ENCODE data around the gene ZNF423. TPM values are rescaled to one million over a fixed set of nuclear protein-coding genes. Genes with fewer than 3 reads are reported as not detected.

Gene ZNF423
- total and polyA plus RNA-seq, 9 of the 15 experiments (the other 6 are each of a cell fraction or from before 2014, with no cell fraction given) = not detected

DNA sequence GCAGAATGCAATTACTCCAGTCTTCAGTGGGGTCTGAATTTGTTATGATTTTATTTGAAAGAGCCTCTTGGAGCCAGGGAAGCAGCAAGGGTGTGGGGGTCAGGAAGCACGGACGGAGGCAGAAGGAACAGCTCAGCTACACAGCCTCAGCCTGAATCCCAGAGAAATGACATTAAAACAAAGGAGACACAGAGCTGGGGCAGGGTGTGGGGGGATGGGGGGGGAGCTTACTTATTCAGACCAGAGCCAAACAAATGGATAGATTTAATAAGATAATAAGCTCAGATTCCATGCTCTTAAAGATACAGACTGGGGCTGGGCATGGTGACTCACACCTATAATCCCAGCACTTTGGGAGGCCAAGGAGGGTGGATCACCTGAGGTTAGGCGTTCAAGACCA lies 195.3 kb downstream of the ZNF423 start:
- 0% methylated on average over 3 of the region's 3 CpGs for WGBS (ENCODE audit: insufficient coverage, low coverage, missing lambda C conversion rate)
- CTCF ChIA-PET (ENCODE audit: low intra/inter-chr PET ratio) = no interaction called here
- TF ChIP-seq PHB2 (IDR thresholded peaks at IDR 0.05; ENCODE audit: low read depth) = no peak
- TF ChIP-seq CEBPG (CRISPR knock-in tag; IDR thresholded peaks at IDR 0.05) = no peak
- no peak for TF ChIP-seq CEBPG (tag; conservative IDR thresholded peaks at IDR 0.05 in 1 of 2, IDR thresholded peaks at IDR 0.05 in 1 of 2)
- no peak for TF ChIP-seq ZNF785 (CRISPR knock-in tag; IDR thresholded peaks at IDR 0.05)
- TF ChIP-seq GATAD2A (IDR thresholded peaks at IDR 0.05) = no peak
- TF ChIP-seq, protein P1, sequence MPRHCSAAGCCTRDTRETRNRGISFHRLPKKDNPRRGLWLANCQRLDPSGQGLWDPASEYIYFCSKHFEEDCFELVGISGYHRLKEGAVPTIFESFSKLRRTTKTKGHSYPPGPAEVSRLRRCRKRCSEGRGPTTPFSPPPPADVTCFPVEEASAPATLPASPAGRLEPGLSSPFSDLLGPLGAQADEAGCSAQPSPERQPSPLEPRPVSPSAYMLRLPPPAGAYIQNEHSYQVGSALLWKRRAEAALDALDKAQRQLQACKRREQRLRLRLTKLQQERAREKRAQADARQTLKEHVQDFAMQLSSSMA (CRISPR knock-in tag; IDR thresholded peaks at IDR 0.05) = no peak
- TF ChIP-seq FOS (IDR thresholded peaks at IDR 0.05; ENCODE audit: extremely low read depth, insufficient read length) = no peak
- TF ChIP-seq CHCHD3 (CRISPR knock-in tag; IDR thresholded peaks at IDR 0.05) = no peak
- TF ChIP-seq, protein P2, sequence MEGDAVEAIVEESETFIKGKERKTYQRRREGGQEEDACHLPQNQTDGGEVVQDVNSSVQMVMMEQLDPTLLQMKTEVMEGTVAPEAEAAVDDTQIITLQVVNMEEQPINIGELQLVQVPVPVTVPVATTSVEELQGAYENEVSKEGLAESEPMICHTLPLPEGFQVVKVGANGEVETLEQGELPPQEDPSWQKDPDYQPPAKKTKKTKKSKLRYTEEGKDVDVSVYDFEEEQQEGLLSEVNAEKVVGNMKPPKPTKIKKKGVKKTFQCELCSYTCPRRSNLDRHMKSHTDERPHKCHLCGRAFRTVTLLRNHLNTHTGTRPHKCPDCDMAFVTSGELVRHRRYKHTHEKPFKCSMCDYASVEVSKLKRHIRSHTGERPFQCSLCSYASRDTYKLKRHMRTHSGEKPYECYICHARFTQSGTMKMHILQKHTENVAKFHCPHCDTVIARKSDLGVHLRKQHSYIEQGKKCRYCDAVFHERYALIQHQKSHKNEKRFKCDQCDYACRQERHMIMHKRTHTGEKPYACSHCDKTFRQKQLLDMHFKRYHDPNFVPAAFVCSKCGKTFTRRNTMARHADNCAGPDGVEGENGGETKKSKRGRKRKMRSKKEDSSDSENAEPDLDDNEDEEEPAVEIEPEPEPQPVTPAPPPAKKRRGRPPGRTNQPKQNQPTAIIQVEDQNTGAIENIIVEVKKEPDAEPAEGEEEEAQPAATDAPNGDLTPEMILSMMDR (IDR thresholded peaks at IDR 0.05 in 2 of 3, conservative IDR thresholded peaks at IDR 0.05 in 1 of 3; ENCODE audit: insufficient read depth in 2 of 3, low read depth in 1 of 3, low read length in 3 of 3) = no peak
- no peak for TF ChIP-seq TAF1 (IDR thresholded peaks at IDR 0.05; ENCODE audit: control insufficient read depth, extremely low read depth, insufficient read depth, low read length, severe bottlenecking)
- TF ChIP-seq, protein P3, sequence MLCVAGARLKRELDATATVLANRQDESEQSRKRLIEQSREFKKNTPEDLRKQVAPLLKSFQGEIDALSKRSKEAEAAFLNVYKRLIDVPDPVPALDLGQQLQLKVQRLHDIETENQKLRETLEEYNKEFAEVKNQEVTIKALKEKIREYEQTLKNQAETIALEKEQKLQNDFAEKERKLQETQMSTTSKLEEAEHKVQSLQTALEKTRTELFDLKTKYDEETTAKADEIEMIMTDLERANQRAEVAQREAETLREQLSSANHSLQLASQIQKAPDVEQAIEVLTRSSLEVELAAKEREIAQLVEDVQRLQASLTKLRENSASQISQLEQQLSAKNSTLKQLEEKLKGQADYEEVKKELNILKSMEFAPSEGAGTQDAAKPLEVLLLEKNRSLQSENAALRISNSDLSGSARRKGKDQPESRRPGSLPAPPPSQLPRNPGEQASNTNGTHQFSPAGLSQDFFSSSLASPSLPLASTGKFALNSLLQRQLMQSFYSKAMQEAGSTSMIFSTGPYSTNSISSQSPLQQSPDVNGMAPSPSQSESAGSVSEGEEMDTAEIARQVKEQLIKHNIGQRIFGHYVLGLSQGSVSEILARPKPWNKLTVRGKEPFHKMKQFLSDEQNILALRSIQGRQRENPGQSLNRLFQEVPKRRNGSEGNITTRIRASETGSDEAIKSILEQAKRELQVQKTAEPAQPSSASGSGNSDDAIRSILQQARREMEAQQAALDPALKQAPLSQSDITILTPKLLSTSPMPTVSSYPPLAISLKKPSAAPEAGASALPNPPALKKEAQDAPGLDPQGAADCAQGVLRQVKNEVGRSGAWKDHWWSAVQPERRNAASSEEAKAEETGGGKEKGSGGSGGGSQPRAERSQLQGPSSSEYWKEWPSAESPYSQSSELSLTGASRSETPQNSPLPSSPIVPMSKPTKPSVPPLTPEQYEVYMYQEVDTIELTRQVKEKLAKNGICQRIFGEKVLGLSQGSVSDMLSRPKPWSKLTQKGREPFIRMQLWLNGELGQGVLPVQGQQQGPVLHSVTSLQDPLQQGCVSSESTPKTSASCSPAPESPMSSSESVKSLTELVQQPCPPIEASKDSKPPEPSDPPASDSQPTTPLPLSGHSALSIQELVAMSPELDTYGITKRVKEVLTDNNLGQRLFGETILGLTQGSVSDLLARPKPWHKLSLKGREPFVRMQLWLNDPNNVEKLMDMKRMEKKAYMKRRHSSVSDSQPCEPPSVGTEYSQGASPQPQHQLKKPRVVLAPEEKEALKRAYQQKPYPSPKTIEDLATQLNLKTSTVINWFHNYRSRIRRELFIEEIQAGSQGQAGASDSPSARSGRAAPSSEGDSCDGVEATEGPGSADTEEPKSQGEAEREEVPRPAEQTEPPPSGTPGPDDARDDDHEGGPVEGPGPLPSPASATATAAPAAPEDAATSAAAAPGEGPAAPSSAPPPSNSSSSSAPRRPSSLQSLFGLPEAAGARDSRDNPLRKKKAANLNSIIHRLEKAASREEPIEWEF (CRISPR knock-in tag; IDR thresholded peaks at IDR 0.05) = no peak
- no peak for TF ChIP-seq SIX5 (IDR thresholded peaks at IDR 0.05; ENCODE audit: borderline replicate concordance in 1 of 2, insufficient read depth in 1 of 2, low read depth in 1 of 2, low read length in 2 of 2)
- no peak for TF ChIP-seq CEBPB (tag; IDR thresholded peaks at IDR 0.05)

More for the DNA sequence above, 195.3 kb downstream of the ZNF423 start:
- Histone ChIP-seq H3K9ac (ENCODE audit: insufficient read depth in 1 of 2, low read depth in 2 of 2, low read length in 2 of 2) (no peak overlapping the region), H3K9me3 (replicated peaks; ENCODE audit: control insufficient read depth, insufficient read depth, low read depth, low read length) (no peaks in the 10 kb centered on the region), H2AFZ (ENCODE audit: low read depth, low read length) (no peak overlapping the region), H3K9me1 (ENCODE audit: control insufficient read depth, insufficient read depth, low read length) (no peaks in the 10 kb centered on the region), H4K20me1 (replicated peaks; ENCODE audit: control insufficient read depth, insufficient read depth, low read length) (no peaks in the 10 kb centered on the region), H3K79me2 (ENCODE audit: control insufficient read depth, insufficient read depth, low read length) (no peaks in the 10 kb centered on the region), H3K4me2 (ENCODE audit: insufficient read depth, low read length) (no peak overlapping the region), H3K36me3 (ENCODE audit: control insufficient read depth, insufficient read depth, low read length) (no peaks in the 10 kb centered on the region), H3K4me1 (replicated peaks in 1 of 2; ENCODE audit: control insufficient read depth in 2 of 2, insufficient read depth in 2 of 2, low read length in 2 of 2) (no peaks in the 10 kb centered on the region), H3K27me3 (ENCODE audit: control insufficient read depth in 2 of 2, insufficient read depth in 2 of 2, low read length in 2 of 2) (peaks cover 10 to 59% of the 10 kb centered on the region in 2 experiments; a peak in 4 of 5 replicates), H3K4me3 (no peak overlapping the region), H3K27ac (ENCODE audit: extremely low read depth, low read depth, low read length) (no peak overlapping the region)
- FAIRE-seq (no peak), DNase-seq (ENCODE audit: extremely low read depth in 1 of 4, low spot score in 3 of 4) (no peak), ATAC-seq (no peak)
- in situ Hi-C loops (cut with MboI) = no loop called here
- POLR2A ChIA-PET = interaction anchor here (0.6 kb wide), 1 partner anchor 15 kb away, joined by 3 read pairs; no protein-coding TSS in a partner anchor
- intact Hi-C loops (cut with micrococcal nuclease) = no loop called here
- BruUV-seq (replicated peaks) = no TSS peak
